ENCODE data around the gene VMP1. TPM values are rescaled to one million over a fixed set of nuclear protein-coding genes. Genes with fewer than 3 reads are reported as not detected.
"Not testable (repeated sequence)": the region's sequence is repeated elsewhere in the genome, so short reads cannot be mapped to it uniquely, and the experiment has no call there.

VMP1 gene
- polyA plus RNA-seq, 4 donors = 95.0 to 113 (median 105) TPM

- DNase-seq (ENCODE audit: low read depth in 4 of 4, low spot score in 3 of 4) = no peak
Measured at GRCh38 chr17:59775786-59776350, 68.4 kb downstream of the VMP1 start.

GRCh38 chr17:59776577-59776976 lies 69.1 kb downstream of the VMP1 start:
- DNase-seq (ENCODE audit: low read depth in 4 of 4, low spot score in 3 of 4) = no peak

GRCh38 chr17:59777033-59777432 lies 69.6 kb downstream of the VMP1 start:
- no peak for DNase-seq (ENCODE audit: low read depth in 4 of 4, low spot score in 3 of 4)

GRCh38 chr17:59778996-59779395 lies 71.5 kb downstream of the VMP1 start:
- no peak for DNase-seq (ENCODE audit: low read depth in 4 of 4, low spot score in 3 of 4)

- no peak for DNase-seq (ENCODE audit: low read depth in 4 of 4, low spot score in 3 of 4)
Measured at GRCh38 chr17:59779521-59779920, 72.1 kb downstream of the VMP1 start.

GRCh38 chr17:59780548-59780947 lies 73.1 kb downstream of the VMP1 start:
- not testable (repeated sequence) for DNase-seq (ENCODE audit: low read depth in 4 of 4, low spot score in 3 of 4)

- DNase-seq (ENCODE audit: low read depth in 4 of 4, low spot score in 3 of 4) = no peak
Measured at GRCh38 chr17:59783221-59784047, 76.0 kb downstream of the VMP1 start.

GRCh38 chr17:59785091-59785799 lies 77.8 kb downstream of the VMP1 start:
- DNase-seq (ENCODE audit: low read depth in 4 of 4, low spot score in 3 of 4) = no peak

GRCh38 chr17:59786213-59786535 lies 78.7 kb downstream of the VMP1 start:
- DNase-seq (ENCODE audit: low read depth in 4 of 4, low spot score in 3 of 4) = no peak

GRCh38 chr17:59786536-59787319 lies 79.3 kb downstream of the VMP1 start:
- DNase-seq (ENCODE audit: low read depth in 4 of 4, low spot score in 3 of 4) = peak in 2 of 4 donors; percentile 18 to 20

GRCh38 chr17:59789849-59790248 lies 82.4 kb downstream of the VMP1 start:
- DNase-seq (ENCODE audit: low read depth in 4 of 4, low spot score in 3 of 4) = not testable (repeated sequence)

- not testable (repeated sequence) for DNase-seq (ENCODE audit: low read depth in 4 of 4, low spot score in 3 of 4)
Measured at GRCh38 chr17:59790418-59790817, 83.0 kb downstream of the VMP1 start.

GRCh38 chr17:59790910-59791309 lies 83.5 kb downstream of the VMP1 start:
- no peak for DNase-seq (ENCODE audit: low read depth in 4 of 4, low spot score in 3 of 4)

- DNase-seq (ENCODE audit: low read depth in 4 of 4, low spot score in 3 of 4) = no peak
Measured at GRCh38 chr17:59791603-59792457, 84.4 kb downstream of the VMP1 start.

GRCh38 chr17:59792458-59792823 lies 85.0 kb downstream of the VMP1 start:
- DNase-seq (ENCODE audit: low read depth in 4 of 4, low spot score in 3 of 4) = not testable (repeated sequence)

- no peak for DNase-seq (ENCODE audit: low read depth in 4 of 4, low spot score in 3 of 4)
Measured at GRCh38 chr17:59793205-59793604, 85.8 kb downstream of the VMP1 start.

GRCh38 chr17:59796138-59796537 lies 88.7 kb downstream of the VMP1 start:
- DNase-seq (ENCODE audit: low read depth in 4 of 4, low spot score in 3 of 4) = no peak

- DNase-seq (ENCODE audit: low read depth in 4 of 4, low spot score in 3 of 4) = no peak
Measured at GRCh38 chr17:59796785-59797205, 89.3 kb downstream of the VMP1 start.

GRCh38 chr17:59798111-59798510 lies 90.7 kb downstream of the VMP1 start:
- no peak for DNase-seq (ENCODE audit: low read depth in 4 of 4, low spot score in 3 of 4)

GRCh38 chr17:59800530-59800942 lies 93.1 kb downstream of the VMP1 start:
- DNase-seq (ENCODE audit: low read depth in 4 of 4, low spot score in 3 of 4) = no peak

Data from right renal pelvis (tissue), 4 donors.